NCI-H2171 (cell line): ENCODE measurements around the gene TTC13.

Source experiments
- DNase-seq: peaks from one replicate; lab custom pipeline; 2025; lab: John Stamatoyannopoulos, UW

Gene TTC13

DNA sequence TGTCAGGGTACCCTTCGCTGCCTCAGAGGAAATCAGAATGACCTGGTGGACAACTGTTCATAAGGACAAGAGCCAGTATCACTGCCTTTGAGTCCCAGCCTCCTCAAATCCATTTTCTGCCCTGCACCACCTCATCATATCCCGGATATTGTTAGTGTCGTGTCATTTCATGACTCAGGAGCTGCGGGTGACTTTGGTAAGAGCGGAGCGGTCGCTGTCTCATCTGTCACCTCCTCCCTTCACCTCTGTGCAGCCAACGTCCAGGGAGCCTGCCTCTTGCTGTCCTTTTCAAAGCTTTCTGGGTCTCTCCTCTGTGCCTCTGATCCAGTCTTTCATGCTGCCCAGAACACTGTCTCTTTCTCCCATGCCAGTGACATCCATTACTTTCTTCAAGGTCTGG is 103.3 kb downstream of the TTC13 start:
- DNase-seq = no peak

DNA sequence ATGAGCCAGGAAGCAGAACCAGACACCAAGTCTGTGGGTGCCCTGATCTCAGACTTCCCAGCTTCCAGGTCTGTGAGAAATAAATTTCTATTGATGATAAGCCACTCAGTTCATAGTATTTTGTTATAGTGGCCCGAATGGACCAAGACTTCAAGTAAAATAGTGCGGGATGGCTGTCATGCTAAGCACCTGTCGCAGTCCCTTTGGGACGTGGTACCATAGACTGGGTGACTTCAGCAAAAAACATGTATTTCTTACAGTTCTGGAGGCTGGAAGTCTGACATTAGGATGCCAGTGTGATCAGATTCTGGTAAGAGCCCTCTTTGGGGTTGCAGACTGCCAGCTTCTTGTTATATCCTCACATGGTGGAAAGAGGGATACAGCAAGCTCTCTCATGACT is 107.7 kb downstream of the TTC13 start:
- DNase-seq = no peak

DNA sequence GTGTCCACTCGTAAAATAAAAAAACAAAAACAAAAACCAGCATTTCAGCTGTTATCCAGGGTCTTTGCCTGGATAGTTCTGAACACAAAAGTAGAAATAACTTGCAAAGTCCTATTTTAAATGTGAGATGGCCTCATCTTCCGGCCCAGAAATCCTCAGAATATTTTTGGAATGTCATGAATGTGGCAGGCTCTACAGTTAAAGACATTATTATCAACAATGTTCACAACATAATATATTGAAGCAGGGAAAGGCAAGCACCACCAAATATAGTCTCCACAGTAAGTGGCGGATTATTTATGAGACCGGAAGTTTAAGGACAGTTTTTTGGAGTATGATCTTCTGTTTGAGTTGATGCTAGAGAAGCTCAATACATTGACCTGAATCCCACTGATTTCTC is 109.2 kb downstream of the TTC13 start:
- no peak for DNase-seq

DNA sequence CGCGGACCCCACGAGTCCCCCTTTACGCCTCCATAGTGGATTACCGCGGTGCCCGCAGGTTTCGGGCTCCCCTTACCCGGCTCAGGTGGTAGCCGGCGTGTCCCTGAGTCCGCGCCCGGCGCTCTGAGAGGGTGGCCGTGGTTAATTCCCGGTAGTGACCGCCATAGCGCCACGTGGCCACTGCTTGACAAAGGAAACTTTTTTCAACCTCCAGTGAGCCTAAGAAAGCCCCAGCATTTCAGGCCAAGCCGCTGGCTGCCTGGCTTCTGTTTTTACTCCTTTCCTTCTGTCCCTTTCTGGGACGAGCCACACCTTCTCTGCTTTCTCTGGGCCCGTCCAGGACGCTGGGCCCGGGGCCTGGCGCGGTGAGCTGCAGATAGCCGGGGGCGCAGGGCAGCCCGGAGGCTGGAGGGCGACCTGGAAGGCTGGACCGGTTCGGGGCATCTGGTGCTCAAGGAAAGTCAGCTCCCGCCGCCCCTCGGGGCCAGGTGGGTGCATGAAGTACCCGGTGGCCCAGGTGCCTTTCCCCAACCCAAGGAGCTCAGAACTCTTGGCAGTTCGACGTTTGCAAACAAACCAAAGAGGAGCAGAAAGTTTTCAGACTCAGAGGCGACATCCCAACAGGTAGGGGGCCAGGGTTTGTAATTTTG is 109.8 kb downstream of the TTC13 start:
- DNase-seq = no peak

DNA sequence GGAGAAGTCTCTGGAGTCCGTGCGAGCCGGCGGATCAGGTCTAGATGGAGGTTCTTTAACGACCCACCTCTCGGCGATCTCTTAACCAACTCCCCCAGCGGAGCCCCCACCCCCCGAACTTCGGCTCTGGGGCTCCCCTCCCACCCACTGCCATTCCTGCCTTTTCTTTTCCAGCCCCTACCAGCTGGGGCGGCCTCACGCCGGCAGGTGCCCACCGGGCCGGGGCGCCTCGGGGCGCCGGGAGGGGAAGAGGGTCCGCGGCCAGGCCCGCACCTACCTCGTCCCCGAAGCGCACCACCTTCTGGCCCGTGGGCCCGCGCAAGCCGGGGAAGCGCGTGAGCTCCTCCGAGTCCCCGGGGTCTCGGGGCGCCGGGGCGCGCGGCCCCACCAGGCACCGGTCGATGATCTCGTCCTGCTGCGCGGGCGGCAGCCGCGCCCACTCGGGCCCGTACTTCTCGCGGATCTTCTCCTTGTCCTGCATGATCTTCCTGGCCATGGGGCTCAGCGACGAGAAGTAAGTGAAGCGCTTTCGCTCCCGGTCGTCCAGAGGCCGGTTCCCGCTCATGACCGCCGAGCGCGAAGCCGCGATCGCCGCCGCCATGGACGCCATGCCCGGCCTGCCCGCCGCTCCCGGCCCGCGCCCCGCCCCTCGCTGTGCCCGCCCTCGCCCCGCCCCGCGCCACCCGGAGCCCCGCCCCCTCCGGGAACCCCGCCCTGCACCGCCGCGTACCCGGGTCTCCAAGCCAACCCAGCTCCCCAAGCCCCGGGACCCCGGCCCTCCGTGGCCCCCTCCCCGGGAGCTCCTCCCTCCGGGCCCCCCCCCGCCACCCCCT is 110.5 kb downstream of the TTC13 start, which contains the start of gene C1orf198:
Gene C1orf198 (minus strand): TSS at position 619 of the 833 bp plus-strand sequence. CDS start 9 bp downstream, at position 610.
- peak; percentile 73 for DNase-seq

DNA sequence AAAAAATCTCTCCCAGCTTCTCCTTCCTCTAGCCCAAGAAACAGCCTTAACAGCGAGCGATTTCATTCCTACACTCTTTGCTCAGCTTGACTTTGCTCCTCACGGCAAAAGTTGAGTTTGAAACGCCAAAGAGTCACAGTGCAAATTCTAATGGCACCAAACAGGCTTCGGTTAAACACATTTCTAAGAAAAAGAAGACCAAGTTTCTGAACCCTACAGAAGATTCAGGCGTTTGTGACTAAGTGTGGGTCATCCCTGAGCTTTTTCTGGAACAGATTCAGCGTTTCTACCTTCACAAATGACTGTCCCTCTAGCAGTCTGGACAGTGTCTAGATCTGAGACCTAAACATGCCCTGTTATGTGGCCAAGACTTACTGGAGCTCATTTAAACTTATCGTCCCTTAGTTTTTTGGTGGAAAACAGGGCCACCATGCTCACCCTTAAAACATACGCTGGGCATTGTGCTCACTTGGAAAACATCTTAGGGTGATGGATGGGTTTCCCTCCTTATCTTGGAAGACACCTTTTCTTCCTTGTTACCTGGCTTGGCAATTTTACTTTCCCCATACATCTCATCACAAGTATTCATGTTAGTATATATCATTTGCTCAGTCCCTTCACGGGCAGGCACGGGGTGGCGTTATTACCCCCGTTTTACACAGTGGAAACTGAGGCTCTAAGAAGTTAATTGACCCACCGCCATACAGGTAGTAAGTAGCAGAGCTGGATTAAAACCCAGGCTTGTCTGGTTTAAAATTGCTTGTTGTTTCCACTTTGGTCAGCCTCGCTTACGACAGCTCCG is 111.4 kb downstream of the TTC13 start:
- DNase-seq = no peak

DNA sequence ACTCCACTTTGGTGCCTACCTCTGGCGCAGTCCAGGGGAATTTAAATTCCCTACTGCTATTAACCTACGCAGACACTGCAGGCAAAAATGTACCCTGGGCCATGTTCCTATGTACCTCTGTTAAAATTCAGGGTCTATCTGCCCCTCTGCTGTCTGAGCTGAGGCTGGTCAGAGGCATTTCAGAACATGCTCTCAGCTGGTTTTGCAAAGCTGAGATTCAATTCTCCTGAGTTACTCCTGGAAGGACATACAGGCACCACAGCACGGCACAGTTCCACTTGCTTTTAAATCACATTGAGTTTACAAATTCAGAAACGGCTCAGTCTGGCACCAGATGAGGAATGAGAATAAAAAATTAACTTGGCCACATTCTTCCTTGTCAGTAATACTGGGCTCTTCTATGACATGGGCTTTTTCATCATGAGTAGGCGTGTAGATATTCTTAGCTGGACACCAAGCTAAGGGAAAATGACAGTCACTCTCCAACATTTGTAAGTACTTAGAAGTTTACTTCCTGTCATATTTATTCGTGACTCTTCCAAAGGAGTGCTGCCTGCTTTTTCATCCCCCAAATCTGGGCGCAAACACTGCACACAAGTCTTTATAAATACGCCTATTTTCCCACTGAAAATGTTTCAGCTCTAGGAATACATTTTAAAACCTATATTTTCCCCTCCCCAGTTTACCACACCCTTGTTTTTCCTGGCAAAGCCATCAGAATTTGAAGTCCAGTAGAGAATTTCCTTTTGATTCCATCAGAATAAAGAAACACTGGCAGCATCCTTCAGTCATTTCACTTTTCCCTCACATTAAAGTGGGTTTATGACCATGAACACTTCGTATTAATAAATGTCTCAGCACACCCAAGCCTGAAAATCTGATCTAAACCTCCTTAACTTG is 112.2 kb downstream of the TTC13 start:
- no peak for DNase-seq

DNA sequence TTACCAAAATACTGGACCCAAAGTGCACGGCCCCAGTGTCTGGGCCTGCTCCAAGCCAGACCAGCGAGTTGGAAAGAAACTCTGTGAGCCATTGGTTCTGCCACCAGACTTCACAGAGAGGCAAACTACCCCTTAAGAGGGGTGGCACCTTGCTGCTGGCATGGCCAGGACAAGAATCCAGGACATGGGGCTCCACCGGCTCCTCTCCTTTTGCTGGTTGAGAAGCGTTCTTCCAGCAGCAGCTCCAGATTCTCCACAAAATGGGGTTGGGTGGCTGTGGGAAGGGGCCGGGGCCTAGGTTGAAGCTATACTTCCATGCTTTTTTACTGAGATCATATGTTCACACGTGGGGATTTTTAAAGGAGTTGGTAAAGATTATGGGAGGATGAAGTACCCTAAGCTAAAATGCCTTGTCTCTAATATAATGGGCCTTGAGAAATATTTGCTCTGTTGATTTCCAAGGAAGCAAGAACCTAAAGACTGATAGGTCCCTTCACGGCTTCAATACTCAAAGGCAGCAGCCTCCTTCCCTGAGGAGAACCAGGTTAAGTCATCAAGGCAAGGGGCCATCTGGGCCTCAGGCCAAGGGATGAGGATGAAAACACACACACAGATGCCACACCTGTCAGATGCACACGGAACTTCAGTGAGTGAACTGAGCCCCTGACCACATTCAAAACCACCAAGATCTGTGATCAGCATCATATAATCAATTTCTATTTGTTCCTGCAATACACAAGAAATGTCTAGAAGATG is 113.4 kb downstream of the TTC13 start:
- no peak for DNase-seq

DNA sequence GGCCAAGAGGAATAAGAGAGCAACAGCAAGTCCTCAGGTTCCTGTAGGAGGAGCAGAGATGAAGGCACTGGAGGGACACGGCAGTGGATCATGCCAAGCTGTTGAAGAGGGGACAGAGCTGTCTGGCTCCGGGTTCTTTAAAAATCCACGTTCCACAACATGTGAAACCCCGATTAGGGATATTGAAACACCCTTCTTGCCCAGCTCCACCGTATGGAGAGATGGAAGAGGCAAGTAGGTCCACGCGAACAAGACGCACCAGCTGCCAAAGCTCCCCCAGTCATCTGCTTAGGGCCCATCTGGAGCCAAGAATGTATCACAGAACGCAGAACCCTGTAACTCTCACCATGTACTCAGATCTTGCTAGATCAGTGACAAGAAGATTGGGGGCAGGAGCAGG is 114.2 kb downstream of the TTC13 start:
- DNase-seq = no peak

DNA sequence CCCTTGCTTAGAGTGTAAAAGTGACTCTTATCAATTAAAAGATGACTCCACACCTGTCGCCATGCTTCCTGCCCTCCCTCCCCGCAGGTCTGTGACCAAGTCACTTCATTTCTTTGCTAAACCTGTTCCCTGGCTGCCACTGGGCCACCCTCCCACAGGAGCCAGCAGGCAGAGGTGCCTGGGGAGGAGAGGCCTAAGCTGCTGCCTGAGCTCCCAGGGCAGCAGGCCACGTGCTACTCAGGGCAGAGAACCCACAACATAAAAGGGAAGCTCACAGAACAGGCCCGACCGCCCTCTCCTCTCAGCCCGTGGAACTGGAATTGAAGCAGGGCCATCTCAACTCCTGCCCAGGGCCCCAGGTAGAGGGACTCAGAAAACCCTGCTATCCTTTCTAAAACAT is 115.2 kb downstream of the TTC13 start:
- no peak for DNase-seq

DNA sequence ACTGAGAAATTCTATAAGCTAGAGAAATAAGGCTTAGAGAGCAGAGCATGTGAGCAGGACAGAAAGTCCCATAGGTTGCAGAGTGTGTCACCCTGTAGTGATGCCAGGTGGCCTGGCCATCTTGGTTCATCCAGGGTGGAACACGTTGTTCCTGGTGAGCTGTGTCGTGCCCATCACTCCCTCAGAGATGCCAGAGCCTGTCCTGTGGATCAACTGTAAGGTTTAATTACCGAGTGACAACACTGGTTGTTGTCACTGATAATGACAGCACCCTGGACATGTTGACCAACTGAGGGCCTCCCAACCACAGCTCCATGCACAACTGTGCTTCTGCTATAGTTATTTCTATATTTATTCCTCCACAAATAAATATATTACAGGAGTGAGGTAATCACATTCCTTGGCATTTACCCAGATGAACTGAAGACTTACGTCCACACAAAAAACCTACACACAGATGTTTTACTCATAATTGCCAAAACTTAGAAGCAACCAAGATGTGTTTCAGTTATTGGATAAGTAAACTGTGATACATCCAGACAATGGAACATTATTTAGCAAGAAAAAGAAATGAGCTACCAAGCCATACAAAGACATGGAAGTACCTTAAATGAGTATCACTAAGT is 116.6 kb downstream of the TTC13 start:
- no peak for DNase-seq

DNA sequence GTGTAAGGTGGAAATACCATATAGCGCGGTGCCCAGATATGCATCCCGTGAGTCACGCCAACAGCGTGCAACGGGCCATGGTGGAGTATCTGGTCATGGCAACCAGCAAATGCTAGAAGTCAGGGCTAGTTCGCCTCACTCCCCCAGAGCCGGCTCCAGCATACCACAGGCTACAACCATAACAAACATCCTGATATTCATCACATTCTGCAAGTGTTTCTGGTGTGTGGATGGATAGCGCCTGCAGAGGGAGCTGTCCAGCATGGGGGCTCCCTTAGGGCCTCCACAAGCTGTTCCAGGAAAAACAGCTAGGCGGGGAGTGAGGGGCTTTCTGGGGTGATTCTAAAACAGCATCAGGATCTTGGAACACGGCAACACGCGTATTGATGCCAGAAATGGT is 117.2 kb downstream of the TTC13 start:
- no peak for DNase-seq

DNA sequence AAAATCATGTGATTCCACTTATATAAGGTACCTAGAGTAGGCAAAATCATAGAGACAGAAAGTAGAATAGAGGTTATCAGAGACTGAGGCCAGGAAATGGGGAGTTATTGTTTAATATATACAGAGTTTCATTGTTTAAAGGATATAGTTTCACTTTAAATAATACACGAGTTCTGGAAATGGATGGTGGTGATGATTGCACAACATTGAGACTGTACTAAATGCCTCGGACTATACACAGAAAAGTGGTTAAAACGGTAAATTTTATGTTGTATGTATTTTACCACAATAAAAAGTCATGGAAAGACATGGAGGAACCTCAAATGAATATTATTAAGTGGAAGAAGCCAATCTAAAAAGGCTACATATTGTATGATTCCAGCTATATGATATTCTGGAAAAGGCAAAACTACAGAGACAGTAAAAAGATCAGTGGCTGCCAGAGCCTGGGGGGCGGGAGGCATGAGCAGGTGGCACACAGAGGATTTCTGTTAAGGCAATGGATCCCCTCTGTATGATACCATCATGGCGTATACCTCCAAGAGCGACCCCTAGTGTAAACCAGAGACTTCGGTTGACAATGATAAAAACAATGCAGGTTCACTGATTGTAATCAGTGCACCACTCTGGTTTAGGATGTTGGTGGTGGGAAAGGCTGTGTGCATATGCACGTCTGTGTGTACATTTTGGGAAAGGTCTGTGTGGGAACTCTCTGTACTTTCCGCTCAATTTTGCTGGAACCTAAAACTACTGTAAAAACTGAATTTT is 117.9 kb downstream of the TTC13 start:
- no peak for DNase-seq

DNA sequence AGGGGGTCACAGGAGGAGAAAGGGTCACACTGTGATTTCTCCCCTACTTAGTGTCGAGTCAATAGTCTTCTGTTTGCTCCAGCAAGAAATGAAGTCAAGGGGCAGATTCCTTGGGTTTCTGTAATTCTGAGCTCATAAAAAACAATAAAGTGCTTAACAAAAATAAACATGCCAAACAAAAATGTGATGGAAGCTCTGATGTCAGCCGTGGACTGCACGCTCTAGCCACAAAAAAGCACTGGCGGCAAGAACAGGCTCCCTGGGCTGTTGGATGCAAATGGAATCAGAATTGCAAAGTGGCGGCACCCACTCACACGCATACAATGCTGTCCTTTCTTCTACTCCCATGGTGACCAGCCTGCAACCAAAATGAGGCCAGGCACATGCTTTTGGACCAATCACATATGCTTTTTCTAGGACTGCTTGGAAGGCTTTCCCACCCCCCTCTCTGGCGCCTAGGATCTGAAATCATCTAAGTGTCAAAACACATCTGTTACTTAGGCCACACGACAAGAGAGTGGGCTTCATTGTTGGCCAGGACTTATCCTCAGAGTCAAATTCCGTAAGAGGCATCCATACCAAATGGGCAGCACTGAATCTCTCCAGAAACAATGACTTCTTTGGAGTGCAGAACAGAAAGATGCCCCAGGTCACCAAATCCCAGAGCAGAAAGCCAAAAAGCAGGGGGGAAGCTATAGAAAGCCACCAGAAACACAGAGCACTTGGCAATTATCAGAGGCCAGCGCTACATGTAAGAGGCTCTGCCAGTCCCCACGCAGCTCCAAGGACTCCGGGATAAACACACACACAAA is 119.5 kb downstream of the TTC13 start:
- DNase-seq = no peak

DNA sequence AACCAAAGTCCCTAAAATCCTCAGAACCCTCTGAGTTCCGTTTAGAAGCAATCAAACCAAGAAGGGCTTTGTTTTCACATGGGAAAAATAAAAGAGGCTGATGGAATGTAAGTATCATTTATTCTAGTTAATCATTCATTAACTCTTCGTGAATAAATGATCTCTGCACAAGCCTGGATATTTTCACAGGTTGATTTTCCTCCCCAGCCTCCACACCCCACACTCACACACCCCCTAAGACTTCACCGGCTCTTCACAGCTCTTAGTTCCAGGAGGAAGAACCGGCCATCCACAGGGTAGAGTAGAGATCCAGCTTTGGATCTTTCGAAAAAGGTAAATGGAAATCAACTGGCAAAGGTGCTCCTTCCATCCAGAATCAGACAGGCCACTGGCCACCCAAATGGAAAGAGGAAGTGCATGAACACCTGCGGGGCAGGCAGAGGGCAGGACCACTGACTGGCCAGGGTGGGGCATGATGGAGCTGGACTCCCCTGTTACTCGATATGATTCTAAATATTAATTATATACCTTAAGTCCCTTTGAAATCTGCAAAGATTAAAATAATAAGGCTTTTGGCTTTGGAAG is 120.3 kb downstream of the TTC13 start:
- DNase-seq = no peak

DNA sequence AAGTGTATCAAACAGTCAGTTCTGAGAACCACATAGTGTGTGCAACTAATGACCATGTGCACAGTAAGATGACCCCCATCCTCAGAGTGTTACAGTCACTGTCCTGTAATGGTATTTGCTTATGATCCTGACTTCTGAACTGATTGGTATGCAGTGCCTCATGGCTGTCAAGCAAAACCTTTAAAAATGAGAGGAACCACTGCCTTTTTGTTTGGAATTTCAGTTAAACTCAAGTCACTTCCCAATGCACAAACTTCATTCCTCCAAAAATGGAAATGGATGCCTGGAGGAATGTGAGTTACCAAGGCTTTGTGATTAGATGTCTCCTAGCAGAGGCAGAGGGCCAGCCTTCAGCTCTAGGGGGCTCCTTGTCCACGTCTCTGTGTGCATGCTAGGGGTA is 120.8 kb downstream of the TTC13 start:
- DNase-seq = no peak

DNA sequence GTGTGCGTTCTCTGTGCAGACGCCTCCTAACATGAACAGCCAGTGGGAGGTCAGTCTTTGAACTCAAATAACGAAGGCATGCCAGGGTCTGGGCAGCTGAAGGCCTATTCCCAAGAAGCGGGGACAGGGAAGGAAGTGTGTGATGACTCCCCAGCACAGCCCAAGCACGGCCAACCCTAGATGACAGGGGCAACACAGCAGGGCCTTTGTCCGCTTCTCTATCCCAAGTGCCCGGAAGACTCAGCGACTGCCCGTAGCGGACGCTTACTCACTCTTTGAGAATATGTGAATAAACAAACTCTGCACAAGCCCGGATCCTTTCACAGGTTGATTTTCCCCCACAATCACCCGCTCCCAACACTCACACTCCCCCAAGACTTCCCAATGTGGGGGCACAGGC is 121.6 kb downstream of the TTC13 start:
- DNase-seq = no peak
